Psoas muscle (tissue), 8 donors: ENCODE results near the gene MYO1C. TPM values are rescaled to one million over a fixed set of nuclear protein-coding genes. Genes with fewer than 3 reads are reported as not detected.

Source experiments
- ATAC-seq, 4 donors: fragments of 200-7000 bp; cut with Tn5 transposase; one replicate each; pipeline ENCODE4 v1.9.1; 2020; ENCODE audit warnings: moderate library complexity in 3 of 4, mild to moderate bottlenecking in 2 of 4
- DNase-seq, 2 donors: peaks; one replicate each; pipeline ENCODE4 v3.0.0-alpha.2; 2020
- H3K27ac ChIP-seq: fragments of 200-600 bp; one replicate; pipeline ENCODE4 v1.8.0; 2022
- H3K27me3 ChIP-seq, 3 donors: fragments of 200-600 bp in 1 of 3; one replicate each; pipeline versions ENCODE4 v1.6.1 to v1.8.0; 2013 to 2022; ENCODE audit warnings: low read length in 2 of 3, mild to moderate bottlenecking in 2 of 3, moderate library complexity in 1 of 3; ENCODE audit not compliant: insufficient read depth in 3 of 3
- H3K36me3 ChIP-seq, 2 donors: fragments of 200-600 bp in 1 of 2; one replicate each; pipeline versions ENCODE4 v1.6.1 to v1.8.0; 2013 to 2022; ENCODE audit warnings: low read depth in 1 of 2, mild to moderate bottlenecking in 1 of 2, moderate library complexity in 1 of 2; ENCODE audit not compliant: insufficient read depth in 1 of 2
- H3K4me1 ChIP-seq: fragments of 200-600 bp; one replicate; pipeline ENCODE4 v1.8.0; 2022
- H3K4me3 ChIP-seq: fragments of 200-600 bp; one replicate; pipeline ENCODE4 v1.8.0; 2022; ENCODE audit warnings: mild to moderate bottlenecking
- H3K9me3 ChIP-seq: fragments of 200-600 bp; one replicate; pipeline ENCODE4 v1.8.0; 2022
- CTCF ChIP-seq: fragments of 200-600 bp; IDR thresholded peaks from one replicate; pipeline ENCODE4 v1.8.0; 2022; ENCODE audit warnings: antibody characterized with exemption
- WGBS, 3 donors: extraction: QIAGEN DNeasy Blood & Tissue Kit; methylation state at CpG; one replicate each; pipeline versions ENCODE4 v1.1.6 to v1.1.7; 2013; 5-methylcytosine and 5-hydroxymethylcytosine counted together
- intact Hi-C, 2 donors: fragments of 100-400 bp; cut with DNase I; formaldehyde crosslinking; loops; one replicate each; pipeline versions ENCODE4 v1.11.0 to v1.14.2; 2022
- polyA plus RNA-seq, 3 donors: library from polyadenylated mRNA; stranded (reverse); fragments of 200-250 nt; gene quantifications; one replicate each; pipeline ENCODE4 v1.2.3, GENCODE V29; 2013
- total RNA-seq, 4 donors: library from RNA; stranded (reverse); fragmentation: NEBNext Ultra II Directional in 2 of 4; extraction: Animal tissue kit (Norgen Biotek cat#: 25700) in 2 of 4; gene quantifications; one replicate each; pipeline versions ENCODE4 v1.2.1 to v1.2.4, GENCODE V29; 2021 to 2023
- donor health status: healthy with polysubstance abuse.
- donor health status: DM: no; HTN: no; CAD: no; lungs with moderate emphysema.
- donor health status: Bipolar disorder and iron deficiency.
- donor health status: healthy.
- donor health status: DM: yes; HTN: yes; CAD: no.
- donor health status: DM: no; HTN: no; CAD: no.
- donor health status: DM: no; HTN: no; CAD: no.
- donor health status: DM: yes; HTN: yes; CAD: no.

MYO1C gene
- total and polyA plus RNA-seq, 7 donors, result 24.0 to 82.7 (median 68.1) TPM

DNA sequence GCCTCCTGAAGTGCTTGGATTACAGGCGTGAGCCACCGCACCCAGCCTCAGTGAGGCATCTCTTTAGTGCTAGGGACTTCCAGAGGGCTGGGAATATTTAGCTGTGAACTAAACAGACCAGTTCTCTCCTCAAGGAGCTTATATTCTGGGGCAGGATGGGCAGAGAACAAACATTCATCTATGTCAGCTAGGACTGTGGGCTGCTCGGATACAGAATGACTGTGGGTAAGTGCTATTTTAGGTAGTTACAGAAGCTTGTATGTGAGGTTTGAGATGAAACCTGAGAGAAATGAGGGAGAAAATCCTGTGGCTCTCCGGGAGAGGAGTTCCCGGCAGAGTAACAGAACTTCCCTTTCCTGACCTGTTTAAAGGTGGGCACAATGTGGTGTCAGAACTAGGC is 30.1 kb upstream of the MYO1C start:
- Histone ChIP-seq H3K9me3 (no peaks in the 10 kb centered on the region), H3K27ac (no peak overlapping the region), H3K4me1 (peaks cover 40% of the 10 kb centered on the region), H3K36me3 (peaks cover 0 to 33% of the 10 kb centered on the region in 2 donors), H3K4me3 (no peak overlapping the region), H3K27me3 (no peaks in the 10 kb centered on the region)
- ATAC-seq (no peak), DNase-seq (no peak)
- WGBS, 3 donors, result 94 to 98% (median 96%) methylated on average over 5 of the region's 5 CpGs
- TF ChIP-seq CTCF, result no peak
- intact Hi-C loops, result no loop called here

DNA sequence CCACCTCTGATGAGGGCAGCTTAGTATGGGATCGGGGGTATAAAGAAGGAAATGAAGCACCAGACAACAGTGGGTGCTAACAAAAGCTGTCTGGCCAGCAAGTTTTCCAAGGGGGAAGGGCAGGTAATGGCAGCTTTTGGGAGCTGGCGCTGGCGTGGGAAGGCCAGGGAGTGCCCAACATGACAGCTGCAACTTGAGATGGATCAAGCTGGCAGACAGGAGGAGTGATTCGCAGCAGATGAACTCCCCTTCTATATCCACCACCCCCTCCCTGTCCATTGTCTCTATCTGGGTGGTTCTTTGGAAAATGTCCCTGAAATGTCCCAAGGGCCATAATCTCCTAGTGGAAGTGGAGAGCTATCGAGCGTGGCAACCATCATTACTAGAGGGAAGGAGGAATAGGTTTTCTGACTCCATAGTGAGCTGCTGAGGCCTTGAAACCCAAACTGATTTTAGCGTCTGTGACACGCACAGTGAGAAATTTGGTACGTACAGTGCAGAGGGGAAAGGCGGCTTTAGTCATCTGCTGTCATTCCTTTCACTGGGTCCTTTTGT is 28.7 kb upstream of the MYO1C start:
- intact Hi-C loops, result no loop called here
- peak overlapping the region; percentile 80 for H3K27ac ChIP-seq
- 22 to 38% (median 28%) methylated on average over 10 of the region's 10 CpGs for WGBS, 3 donors
- no peak for TF ChIP-seq CTCF
- peaks cover 0 to 33% of the 10 kb centered on the region in 2 donors for H3K36me3 ChIP-seq
- no peaks in the 10 kb centered on the region for H3K9me3 ChIP-seq
- peak; percentile 31 to 49 (median 41) for ATAC-seq
- H3K27me3 ChIP-seq, result no peaks in the 10 kb centered on the region
- DNase-seq, result peak in 1 of 2 donors; percentile 75
- no peak overlapping the region for H3K4me3 ChIP-seq
- peaks cover 45% of the 10 kb centered on the region for H3K4me1 ChIP-seq

- Histone ChIP-seq H3K27ac (no peak overlapping the region), H3K4me1 (peaks cover 39% of the 10 kb centered on the region), H3K4me3 (no peak overlapping the region), H3K27me3 (no peaks in the 10 kb centered on the region), H3K36me3 (peaks cover 0 to 29% of the 10 kb centered on the region in 2 donors), H3K9me3 (no peaks in the 10 kb centered on the region)
- intact Hi-C loops, result loop anchor here (5.0 kb wide), 3 partner anchors 62 to 242 kb away; partner anchors contain the start of genes CRK (in 1 of the 2) and TRARG1 (in 1 of the 2)
- 85 to 90% (median 86%) methylated on average over 7 of the region's 7 CpGs for WGBS, 3 donors
- ATAC-seq, result no peak
- DNase-seq, result no peak
- TF ChIP-seq CTCF, result no peak
These were observed 27.2 kb upstream of the MYO1C start for GRCh38 chr17:1519678-1520077.

DNA sequence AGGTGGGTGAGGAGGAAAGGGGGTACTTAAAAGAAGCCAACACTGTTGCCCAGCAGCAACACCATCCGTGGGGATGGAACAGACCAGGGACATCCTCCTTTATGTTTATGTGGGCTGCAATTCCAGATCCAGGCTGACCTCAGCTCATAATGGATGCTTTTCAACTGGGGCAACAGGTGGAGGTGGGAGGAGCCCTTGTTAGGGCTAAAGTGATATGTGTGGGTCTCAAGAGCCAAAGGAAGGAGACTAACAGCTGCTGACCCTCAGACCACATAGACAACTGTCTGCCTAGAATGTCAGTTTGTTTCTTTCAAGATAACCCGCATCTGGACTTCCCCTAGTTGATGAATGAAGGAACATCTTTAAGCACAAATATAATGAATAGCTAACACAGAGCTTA is 25.9 kb upstream of the MYO1C start:
- 20 to 44% (median 38%) methylated on average over 2 of the region's 2 CpGs for WGBS, 3 donors
- no peak for ATAC-seq
- peaks cover 0 to 25% of the 10 kb centered on the region in 2 donors for H3K36me3 ChIP-seq

More for the DNA sequence above, 25.9 kb upstream of the MYO1C start:
- no peak for DNase-seq
- Histone ChIP-seq H3K27ac (peak overlapping the region; percentile 10), H3K9me3 (no peaks in the 10 kb centered on the region), H3K4me1 (peaks cover 43% of the 10 kb centered on the region), H3K4me3 (no peak overlapping the region), H3K27me3 (no peaks in the 10 kb centered on the region)
- no peak for TF ChIP-seq CTCF
- intact Hi-C loops, result loop anchor here (5.0 kb wide), 3 partner anchors 61 to 241 kb away; partner anchors contain the start of genes CRK (in 1 of the 2) and TRARG1 (in 1 of the 2)
